Measurements from ENCODE around the gene MKI67.

The MKI67 gene

DNA sequence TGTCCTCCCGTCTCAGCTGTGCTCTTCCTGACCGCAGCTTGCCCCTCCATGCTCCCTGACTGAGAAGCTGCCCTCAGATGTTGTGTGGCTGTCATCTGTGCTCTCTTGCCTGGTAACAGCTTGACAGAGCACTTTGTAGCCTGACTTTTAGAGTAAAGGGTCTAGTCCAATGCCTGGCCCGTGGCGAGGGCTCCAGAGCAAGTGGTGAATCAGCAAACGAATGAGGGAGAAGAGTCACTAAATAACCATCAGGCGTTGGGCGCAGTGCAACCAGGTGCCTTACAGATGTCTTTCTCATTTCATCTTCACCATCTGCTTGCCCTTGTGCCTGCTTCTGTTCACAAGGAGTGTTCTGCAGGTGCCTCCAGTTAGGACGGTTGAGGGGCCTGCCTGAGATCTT, 45.6 kb downstream of the MKI67 start:
- DNase-seq: no peak

DNA sequence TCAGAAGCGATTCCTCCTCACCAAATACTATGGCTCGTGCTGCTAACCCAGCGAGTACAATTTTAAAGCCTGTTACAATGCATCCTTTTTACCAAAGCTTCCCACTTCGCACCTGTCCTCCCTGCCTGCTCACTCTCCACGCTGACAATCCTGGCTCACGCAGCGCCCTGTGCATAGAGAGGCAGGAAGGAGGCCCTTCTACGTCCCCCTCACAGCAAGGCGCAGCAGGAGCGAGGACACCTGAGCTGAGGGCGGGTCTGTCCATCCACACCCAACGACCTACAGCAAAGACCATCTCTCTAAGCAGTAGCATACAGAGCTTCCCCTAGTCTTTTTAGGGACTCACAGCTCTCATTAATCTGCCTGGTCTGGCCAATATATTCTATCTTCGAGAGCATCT, 46.0 kb downstream of the MKI67 start:
- DNase-seq: no peak

DNA sequence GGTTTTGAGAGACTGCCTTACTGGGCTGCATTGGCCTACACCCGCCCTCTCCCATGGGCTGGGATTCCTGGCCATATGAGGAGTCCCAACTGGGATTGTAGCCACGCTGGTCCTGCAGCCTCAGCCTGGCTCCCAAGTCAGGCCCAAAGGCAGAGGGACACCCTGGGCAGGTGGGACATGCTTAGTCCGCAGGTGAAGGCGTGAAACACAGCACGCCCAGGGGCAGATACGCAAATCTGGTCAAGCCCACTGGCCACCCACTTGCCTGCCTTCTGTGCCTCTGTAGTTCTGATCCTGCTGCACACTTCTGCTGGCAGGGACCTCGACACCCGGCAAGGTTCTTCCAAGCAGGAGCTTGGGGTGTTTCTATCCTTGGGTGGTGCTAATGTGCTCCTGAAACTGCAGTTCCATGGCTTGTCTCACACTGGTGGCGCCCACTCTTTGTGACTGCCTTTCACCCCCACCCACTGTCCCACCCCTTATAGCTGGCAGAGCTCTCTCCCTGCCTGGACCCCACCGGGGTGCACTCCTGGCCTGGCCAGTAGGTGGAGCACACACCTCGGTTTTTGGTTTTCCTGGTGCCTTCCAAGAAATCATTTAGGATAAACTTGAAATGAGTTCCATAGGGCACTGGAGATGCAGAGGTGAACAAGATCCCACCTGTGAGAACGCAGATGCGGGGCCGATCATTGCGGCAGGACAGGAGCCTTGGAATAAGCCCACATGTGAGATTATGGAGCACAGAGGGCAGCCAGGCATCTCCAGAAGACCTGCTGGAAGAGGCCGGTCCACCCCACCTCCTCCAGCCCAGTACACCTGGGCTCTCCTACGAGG, 47.9 kb downstream of the MKI67 start:
- DNase-seq: no peak

DNA sequence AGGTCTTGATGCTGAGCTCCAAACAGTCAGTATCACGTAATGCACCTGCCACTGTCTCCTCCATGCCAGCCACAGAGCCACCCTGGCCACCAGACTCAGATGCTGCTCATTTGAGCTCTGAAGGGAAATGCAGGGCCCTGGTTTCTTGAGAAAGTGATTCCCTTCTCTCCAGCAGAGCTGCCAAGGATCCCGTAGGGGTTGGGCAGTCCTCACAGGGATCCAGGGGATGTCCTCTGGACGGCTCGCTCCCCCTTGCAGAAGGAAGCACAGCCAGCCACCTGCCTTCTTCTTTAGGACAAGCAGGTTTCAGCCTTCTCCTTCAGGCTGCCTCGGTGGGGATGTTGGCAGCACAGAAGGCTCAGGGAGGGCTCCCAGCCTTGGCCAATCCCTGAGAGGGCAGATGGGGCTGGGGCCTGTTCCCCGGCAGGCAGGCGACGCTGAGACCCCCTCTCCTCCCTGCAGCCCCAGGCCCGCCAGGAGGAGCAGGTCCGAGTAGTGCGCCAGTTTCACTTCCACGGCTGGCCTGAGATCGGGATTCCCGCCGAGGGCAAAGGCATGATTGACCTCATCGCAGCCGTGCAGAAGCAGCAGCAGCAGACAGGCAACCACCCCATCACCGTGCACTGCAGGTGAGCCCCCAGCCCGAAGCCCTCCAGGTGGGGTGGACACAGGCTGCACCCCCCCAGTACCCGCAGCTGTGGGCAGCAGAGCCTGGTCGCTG, 48.9 kb downstream of the MKI67 start:
- DNase-seq: no peak

DNA sequence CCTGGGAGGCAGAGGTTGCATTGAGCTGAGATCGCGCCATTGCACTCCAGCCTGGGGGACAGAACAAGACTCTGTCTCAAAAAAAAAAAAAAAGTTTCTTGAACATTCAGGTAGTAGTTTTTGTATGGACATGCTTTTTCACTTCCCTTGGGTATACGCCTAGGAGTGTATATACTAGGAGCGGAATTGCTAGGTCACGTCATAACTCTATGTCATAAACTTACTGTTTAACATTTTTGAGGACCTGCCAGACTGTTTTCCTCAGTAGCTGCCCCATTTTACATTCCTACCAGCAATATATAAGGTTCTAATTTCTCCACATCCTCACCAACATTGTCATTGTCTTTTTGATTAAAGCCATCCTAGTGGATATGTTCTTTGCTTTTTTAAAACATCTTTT, 51.6 kb downstream of the MKI67 start:
- no peak for DNase-seq

DNA sequence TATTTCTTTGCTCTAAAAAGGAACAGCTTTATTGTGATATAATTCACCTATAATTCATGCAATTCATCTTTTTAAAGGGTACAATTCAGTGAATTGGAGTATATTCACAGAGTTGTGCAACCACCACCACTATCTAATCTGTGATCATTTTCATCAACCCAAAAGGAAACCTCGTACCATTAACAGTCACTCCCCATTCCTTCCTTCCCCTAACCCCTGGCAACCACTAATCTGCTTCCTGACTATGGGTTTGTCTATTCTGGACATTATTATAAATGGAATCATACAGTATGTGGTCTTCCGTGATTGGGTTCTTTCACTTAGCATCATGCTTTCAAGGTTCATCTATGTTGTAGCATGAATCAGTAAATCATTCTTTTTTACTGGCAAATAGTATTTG, 52.3 kb downstream of the MKI67 start:
- DNase-seq: no peak

DNA sequence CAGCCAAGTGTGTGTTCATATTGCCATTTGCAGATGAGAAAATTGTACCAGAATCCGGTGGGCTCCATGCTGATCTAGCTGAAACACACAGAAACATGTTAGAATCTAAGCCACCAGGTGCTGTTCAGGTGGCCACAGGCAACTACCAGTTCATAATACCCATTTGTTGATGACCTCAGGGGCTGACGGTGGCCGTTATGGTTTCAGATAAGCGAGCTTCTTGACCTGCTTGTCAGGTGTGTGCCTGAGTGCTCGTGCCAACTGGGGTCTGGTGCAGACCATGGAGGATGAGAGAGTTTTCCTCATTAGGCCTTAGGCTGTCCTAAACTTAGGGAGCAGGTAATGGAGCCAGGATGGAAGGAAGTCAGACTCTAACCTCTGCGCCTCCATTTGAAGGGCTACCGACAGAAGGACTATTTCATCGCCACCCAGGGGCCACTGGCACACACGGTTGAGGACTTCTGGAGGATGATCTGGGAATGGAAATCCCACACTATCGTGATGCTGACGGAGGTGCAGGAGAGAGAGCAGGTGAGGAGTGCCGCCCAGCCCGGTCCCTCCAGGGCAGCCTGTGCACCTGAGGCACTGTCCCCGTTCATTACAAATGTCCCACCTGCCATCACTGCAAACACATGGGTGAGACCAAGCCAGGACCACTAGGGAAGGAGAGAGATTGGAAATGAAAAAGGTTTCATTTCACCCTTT, 53.1 kb downstream of the MKI67 start:
- DNase-seq: no peak

DNA sequence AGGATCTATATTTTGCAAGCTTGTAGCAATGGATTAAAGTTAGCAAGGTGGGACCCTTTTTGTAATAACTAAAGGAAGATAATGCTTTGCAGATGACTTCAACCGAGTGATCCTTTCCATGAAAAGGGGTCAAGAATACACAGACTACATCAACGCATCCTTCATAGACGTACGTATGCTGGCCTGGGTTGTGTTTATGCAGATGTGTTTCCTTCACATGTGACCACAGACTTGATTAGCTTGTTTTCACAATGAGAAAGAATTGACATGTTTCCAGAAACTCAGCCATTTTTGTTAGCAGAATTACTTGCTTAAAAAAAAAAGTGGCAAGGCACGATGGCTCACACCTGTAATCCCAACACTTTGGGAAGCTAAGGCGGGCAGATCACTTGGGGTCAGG, 54.2 kb downstream of the MKI67 start:
- DNase-seq: no peak

DNA sequence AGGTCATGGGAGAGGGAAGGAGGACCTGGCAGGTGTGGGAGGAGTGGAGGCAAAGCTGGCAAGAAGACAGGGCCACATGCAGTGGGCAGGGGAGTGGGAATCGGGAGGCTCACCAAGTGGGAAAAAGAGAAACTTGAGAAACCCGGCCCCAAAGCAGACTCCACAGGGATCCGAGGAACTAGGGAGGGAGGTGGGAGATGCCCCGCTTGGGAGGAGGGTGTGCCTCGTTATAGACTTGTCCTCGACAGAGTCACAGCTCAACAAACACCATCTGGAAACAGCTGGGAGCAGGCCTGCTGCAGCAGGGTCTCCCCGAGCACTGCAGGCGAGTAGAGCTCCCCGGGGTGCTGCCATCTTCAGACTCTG, 54.8 kb downstream of the MKI67 start:
- DNase-seq: no peak

DNA sequence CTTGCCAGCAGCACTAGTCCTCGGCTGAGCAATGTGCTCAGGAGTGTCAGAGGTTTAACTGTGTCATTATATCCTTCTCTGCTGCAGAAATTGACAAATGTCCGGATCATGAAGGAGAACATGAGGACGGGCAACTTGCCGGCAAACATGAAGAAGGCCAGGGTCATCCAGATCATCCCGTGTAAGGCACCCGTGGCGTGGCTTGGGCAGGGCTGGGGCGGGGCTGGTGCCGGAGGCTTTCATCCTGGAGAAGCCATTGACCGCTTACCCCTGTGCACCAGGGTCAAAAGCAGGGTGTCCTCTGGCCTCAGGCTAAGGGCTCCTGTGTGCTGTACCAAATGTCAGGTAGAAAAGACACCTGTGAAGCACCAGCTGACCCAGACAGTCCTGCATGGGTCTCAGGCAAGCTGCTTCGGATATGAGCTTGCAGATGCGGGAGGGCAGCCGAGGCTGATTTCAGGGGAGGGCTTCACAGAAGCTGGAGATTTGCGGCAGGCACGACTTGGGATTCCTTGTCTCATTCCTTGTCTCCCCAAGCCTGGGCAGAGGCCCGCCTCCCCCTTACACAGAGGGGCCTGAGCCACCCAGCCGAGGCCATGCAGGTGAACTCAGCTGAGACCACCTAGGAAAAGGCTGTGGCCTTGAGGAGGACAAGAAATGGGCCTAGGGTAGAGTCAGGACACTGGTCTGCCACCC, 55.4 kb downstream of the MKI67 start:
- DNase-seq: no peak

DNA sequence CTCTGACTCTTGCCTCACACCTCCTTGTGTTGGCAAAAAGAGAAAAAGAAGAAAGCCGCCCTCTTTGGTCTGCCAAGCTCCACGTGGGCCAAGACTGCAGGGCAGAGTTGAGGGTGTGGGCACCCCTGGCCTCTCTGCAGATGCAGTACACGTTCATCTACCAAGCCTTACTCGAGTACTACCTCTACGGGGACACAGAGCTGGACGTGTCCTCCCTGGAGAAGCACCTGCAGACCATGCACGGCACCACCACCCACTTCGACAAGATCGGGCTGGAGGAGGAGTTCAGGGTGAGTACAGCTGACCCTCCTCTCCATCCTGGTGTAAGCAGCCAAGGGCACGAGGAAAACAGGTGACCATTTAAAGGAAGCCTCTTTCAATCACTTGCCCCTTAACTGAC, 56.1 kb downstream of the MKI67 start:
- no peak for DNase-seq

DNA sequence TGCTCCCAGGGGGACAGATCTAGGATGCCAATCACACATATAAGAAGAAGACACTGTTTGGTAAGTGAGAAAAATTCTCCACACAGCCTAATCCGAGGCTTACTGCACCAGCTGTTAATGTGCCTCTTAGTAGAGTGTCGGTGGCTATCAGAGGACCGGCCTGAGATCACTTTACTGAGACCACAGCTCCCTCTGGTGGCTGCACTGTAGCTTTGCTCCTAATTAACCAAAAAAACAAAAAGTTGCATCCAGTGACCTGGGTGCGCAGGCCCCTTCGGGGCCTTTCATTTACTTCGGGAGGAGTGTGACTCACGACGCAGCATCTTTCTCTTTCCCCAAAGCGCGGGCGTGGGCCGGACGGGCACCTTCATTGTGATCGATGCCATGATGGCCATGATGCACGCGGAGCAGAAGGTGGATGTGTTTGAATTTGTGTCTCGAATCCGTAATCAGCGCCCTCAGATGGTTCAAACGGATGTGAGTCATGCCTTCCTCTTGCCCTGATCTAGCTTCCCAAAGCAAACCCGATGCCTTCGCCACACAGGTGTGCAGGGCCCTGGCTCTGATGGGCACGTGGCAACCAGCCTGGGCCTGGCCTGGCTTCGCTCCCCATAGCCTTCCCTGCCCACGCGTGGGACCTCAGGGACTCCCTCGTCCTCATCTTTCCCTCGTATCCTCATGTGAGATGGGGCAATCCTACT, 56.7 kb downstream of the MKI67 start:
- peak; percentile 33 for DNase-seq

DNA sequence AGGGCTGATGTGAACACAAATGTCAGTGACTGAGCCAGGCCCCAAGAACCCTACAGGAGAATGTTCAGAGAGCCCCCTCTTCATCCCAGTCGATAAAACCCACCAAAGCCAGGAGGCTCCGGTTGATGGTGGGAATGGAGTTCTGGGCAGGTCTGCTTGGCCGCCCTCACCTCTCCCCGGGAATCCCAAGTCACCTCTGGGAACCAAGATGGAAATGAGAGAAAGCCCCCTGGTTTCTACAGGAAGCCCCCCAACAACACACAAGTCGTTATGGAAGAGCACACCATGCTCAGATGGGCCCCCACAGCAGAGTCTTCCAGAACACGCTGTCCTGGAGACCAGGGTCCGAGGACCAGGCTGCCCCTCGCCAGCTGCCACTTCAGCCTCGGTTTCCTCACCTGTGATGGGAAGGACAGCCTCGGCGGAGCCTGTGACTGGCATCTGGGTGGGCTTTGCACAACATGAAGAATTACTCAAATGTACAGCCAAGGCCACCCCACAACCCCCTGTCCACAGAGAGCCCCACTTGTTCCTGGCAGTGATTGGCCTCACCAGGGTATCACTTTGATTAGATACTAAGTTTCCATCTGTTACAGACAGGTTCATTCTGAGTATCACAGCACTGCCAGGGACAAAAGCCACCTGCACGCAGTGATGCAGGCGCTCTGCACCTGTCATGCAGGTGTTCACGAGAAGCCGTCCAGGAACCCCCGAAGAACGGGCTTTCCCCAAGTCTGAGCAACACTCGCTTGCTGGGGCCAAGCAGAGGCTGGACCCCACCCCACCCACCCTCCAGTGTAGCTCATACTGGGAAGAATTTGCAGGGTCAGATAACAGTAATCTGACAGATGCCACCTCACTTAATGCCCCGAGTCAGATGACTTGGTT, 57.6 kb downstream of the MKI67 start:
- no peak for DNase-seq

DNA sequence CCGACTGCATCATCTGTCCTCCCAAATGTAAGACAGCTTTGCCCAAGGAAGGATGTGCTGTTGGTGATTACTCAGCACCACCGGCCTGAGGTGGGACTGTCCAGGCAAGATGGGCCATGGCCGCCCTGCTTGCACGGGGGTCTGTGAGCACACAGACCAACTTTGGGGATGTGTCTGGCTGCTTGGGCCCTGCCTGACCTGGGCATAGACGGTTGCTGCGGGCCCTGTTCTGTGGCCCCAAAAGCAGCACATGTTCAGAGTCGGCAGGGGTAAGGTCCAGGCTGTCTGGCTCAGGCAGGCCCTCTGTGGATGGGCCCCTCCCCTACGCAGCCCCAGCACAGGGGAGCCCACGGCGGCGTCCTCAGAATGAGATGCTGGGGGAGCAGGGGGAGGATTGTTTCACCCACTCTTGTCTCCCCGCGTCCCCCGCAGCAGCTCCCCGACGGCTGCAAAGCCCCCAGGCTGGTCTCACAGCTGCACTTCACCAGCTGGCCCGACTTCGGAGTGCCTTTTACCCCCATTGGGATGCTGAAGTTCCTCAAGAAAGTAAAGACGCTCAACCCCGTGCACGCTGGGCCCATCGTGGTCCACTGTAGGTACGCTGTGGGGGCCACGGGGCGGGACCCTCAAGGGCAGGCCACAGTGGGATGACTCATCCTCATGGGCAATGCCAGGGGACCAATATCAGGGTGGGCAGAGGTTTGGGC, 58.4 kb downstream of the MKI67 start:
- no peak for DNase-seq

DNA sequence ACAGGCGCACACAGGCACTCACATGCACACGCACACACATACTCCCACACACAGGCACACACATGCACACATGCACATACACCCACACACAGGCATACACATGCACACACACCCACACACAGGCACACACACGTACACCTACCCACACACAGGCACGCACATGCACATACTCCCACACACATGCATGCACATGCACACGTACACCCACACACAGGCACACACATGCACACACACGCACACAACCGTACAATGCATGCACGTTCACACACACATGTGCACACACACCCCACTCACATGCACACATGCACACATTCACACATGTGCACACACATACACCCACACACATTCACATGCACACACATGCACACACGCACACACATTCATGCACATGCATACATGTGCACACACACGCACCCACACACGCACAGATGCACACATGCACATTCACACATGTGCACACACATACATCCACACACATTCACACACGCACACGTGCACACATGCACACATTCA, 59.3 kb downstream of the MKI67 start:
- no peak for DNase-seq

DNA sequence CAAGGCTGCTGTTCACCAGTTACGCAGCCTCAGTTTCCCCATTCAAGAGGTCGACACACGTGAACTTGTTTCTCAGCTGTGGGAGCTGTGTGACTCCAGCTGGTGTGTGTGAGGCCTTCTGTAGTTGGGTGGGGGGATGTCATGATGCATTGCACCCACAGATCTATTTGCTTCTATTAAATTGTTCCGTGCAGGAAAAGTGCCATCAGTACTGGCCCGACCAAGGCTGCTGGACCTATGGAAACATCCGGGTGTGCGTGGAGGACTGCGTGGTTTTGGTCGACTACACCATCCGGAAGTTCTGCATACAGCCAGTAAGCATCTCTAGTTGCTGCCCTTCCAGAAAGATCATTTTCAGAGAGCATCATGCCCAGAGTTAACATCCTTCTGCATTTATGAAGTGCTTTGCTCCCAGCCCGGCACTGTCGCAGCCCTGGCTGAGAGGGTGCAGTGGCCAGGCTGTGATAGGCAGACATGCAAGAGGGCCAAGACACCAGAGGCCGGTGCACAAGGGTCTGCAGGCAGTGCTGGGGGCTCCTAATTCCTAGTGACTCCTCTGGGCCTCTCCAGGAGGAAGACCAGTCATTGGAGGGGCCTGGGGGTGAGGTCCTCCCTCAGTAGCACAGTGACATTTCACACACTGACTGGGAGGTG, 60.2 kb downstream of the MKI67 start:
- DNase-seq: no peak

DNA sequence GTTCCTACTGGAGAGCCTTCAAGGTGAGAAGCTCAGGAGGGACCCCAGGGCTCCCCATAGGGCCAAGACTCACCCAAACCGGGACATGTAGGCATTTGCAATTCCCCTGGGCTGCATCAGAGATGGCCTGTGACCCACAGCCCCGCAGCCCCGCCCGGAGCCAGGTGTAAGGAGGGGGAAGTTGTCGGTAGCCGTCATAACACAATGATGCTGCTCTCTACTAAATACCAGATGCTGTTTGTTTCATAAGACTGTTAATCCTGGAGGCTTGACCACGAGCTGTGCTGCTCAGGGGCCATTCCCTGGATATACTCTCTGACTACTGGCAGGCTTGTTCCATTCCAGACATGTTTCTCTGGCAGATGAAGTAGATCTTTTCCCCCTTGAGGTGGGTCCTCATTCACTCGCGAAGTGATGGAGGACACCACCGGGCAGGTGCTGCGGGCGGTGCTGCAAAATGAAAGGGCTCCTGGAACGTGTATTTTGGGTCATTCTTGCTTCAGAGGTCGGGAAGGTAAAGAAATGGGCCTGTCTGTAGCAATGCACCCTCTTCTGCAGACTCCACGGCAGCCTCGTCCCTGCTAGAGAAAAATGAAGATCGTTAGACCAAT, 61.1 kb downstream of the MKI67 start:
- DNase-seq: no peak

DNA sequence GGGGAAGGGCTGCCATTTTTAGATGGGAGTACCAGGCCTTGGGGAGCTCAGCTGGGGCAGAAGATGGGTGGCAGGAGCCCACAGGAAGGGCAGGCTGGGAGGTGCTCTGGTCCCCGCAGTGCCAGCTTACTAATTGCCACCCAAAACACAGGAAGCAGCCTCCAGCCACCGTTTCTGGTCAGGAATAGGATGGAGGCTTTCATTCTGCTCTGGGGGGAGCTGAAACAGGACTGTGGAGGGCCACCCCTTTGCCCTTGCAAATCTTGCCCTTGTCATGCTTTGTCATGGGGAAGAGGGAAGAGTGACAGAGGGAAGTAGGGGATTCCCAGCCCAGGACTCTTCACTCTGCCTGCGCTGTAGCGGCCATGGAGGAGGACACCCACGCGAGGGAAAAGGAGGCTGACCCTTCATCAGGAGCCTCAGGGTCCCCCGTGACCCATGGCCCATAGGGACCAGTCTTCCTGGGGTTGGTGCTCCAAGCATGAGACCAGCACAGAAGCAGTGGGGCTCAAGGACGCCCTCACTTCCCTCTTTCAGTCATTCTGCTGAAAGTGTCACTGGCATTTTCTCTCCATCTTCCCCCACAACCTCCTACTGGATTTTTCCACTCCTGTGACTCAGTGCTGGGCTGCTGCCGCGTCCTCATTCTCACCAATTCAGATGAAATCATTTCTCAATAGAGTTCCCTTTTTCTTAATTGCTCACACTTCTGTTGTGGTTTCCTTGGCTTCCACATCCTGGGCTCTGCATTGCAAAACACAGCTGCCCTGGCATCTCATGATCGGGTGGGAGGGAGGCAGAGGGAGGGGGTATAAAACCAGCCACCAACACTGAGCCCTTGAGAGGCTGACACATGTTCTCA, 61.9 kb downstream of the MKI67 start:
- no peak for DNase-seq

DNA sequence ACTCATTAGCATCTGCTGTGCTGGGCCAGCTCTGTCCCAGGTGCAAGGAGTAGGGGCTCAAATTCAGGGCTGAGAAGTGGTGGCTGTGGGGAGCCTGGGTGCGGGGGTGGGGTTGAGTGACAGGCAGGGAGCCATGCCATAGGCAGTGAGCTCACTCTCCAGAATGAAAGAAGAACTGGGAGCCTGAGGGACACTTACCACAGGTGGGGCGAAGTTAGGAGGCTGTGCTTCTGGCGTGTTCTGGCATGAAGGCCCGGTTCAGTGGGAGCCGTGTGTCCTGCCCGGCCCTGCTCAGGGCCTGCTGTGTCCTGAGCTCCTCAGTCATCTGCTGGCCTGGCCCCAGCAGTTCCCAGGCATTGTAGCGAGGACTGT, 62.5 kb downstream of the MKI67 start:
- no peak for DNase-seq
